ENCODE measurements around the gene ZNF841. TPM values are rescaled to one million over a fixed set of nuclear protein-coding genes. Genes with fewer than 3 reads are reported as not detected.

ZNF841 gene
- 7.6 and 13.6 TPM in 2 replicates for total RNA-seq (2014; rRNA removed; shearing (Covaris generic))

GRCh38 chr19:52095172-52096014 is at the start of gene ZNF841:
Gene ZNF841, minus strand, starts transcription at chr19:52095765. Its CDS starts 10,964 bp downstream, at chr19:52084801.
- Histone ChIP-seq H3K36me3 (peaks cover 35% of the 10 kb centered on the region), H3K27me3 (replicated peaks) (no peaks in the 10 kb centered on the region), H3K27ac (peak within 1 kb of the TSS; percentile 61), H3K9me3 (replicated peaks) (peaks cover 32% of the 10 kb centered on the region), H3K4me1 (replicated peaks) (peaks cover 3% of the 10 kb centered on the region; the same call in 1 of the 2 replicates), H3K4me3 (peak within 1 kb of the TSS; percentile 76)
- peak; percentile 80 to 95 for DNase-seq (ENCODE audit: low read depth in 1 of 2, low spot score in 2 of 2)

DNA sequence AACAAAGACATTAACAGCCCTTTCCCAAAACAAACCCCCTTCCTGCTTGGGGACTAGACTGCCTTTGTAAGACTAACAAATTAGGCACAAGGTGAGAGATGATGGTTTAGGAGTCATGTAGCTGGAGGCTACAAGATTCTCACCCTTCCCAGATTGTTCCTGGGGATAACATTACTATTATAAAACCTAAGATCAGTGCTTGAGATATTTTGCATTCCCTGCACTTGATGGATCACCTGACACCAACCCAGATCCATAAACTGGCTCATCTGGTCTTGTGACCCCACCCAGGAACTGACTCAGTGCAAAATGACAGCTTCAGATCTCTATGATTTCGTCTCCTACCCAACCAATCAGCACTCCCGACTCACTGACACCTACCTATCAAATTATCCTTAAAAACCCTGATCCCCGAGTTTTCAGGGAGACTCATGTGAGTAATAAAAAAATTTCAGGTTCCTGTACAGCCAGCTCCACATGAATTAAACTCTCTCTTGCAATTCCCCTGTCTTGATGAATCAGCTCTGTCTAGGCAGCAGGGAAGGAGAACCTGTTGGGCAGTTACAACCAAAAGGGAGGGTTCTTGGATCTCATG is 46.5 kb upstream of the ZNF841 start:
- peaks cover 13% of the 10 kb centered on the region; the same call in 1 of the 2 replicates for H3K9me3 ChIP-seq (replicated peaks)
- DNase-seq (ENCODE audit: low read depth in 1 of 2, low spot score in 2 of 2), result no peak
- peaks cover 5% of the 10 kb centered on the region; the same call in 1 of the 2 replicates for H3K4me1 ChIP-seq (replicated peaks)
- H3K36me3 ChIP-seq, result no peaks in the 10 kb centered on the region
- H3K4me3 ChIP-seq, result no peak overlapping the region
- no peak overlapping the region for H3K27ac ChIP-seq
- H3K27me3 ChIP-seq (replicated peaks), result no peaks in the 10 kb centered on the region

DNA sequence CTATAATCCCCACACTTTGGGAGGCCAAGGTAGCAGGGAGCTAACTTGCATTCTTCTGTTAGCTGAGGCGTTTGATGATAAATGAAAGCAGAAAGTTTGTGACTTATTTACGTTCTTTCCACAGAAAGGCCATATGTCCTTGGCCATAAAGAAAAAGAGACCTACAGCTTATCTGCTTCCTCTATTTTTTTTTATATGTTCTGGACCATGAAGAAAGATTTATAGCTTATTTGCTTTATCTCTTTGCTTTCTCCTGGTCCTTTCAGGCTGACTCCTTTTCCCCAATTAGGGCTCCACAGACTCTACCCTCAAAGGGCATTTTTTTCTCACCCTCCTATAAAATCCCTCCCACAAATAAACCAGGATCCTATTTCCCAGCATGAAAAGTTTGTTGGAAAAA is 45.6 kb upstream of the ZNF841 start:
- no peak for DNase-seq (ENCODE audit: low read depth in 1 of 2, low spot score in 2 of 2)
- Histone ChIP-seq H3K27me3 (replicated peaks) (no peaks in the 10 kb centered on the region), H3K27ac (no peak overlapping the region), H3K36me3 (0 out of 2 replicates have a peak, but pooled peaks cover 3% of the 10 kb centered on the region), H3K4me3 (no peak overlapping the region), H3K9me3 (replicated peaks) (0 out of 2 replicates have a peak, but pooled peaks cover 16% of the 10 kb centered on the region), H3K4me1 (replicated peaks) (peaks cover 5% of the 10 kb centered on the region; the same call in 1 of the 2 replicates)

DNA sequence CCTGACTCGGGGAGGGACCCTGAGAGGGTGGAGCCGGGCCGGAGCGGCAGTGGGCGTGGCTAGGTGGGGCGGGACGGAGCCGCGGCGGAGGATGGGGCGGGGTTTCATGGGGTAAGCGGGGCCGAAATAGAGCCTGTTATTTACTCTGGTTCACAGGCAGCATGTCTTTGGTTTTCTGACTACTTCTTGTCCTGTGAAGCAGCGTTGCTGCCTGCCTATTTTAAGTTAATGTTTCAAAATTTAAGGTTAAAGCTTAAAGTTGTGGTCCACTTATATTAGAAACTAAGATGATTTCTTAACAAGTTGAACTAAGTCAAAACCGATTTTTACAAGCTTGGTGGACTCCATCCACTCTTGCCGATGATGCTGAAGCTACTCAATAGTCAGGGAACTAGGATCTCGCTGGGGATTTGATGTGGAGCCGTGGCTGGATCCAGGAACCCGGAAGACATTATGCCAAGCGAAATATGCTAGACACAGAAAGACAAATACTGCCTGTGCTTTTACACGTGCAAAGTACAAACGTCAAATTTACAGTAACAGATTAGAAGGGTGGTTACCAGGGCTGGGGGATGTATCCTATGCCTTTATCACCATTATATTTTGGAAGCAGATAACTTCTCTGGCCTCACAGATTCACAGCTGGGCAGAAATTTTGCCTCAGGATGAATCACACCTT is 44.6 kb upstream of the ZNF841 start:
- H3K4me1 ChIP-seq (replicated peaks), result peaks cover 5% of the 10 kb centered on the region; the same call in 1 of the 2 replicates
- H3K4me3 ChIP-seq, result peak overlapping the region; percentile 51
- H3K9me3 ChIP-seq (replicated peaks), result 0 out of 2 replicates have a peak, but pooled peaks cover 12% of the 10 kb centered on the region
- H3K27me3 ChIP-seq (replicated peaks), result no peaks in the 10 kb centered on the region
- H3K36me3 ChIP-seq, result 0 out of 2 replicates have a peak, but pooled peaks cover 3% of the 10 kb centered on the region
- no peak overlapping the region for H3K27ac ChIP-seq
- DNase-seq (ENCODE audit: low read depth in 1 of 2, low spot score in 2 of 2), result no peak

DNA sequence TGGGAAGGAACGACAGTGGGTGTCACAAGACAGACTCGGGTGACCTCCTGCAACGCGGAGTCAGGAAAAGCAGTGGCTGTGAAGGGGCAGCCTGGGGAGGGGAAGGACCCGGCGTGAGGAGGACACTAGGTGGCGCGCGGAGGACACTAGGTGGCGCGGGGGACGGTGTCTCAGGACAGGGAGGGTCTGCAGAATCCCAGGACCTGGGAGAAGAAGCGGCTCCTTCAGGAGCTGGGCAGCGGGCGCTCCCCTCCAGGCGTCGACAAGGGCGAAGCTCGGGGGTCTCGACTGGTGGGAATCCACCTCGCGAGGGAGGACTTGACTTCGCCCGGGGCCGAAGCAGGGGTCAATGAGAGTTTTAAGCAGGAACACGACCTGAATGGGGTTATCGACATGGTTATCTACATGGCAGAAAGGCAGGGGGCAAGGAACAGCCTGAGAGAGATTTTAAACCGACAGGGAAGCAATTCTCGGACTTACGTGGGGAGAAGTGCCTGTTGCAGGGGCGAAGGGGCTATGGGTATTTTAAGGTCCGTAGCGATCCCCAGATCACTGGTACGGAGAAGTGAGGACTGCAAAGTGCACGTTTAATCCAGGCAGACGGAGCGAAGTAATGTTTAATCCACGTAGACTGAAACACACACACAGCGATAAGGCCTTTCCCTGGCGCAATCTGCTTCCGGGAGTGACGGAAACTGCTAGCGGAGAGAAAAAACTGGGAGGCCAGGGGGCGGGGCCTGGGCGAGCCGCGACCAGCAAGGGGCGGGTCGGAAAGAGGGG is 43.9 kb upstream of the ZNF841 start, which contains the start of gene ZNF616:
TSS of gene ZNF616 (minus strand) at position 687 of the 780 bp plus-strand sequence. CDS start 9,426 bp downstream, outside the sequence.
- Histone ChIP-seq H3K36me3 (0 out of 2 replicates have a peak, but pooled peaks cover 3% of the 10 kb centered on the region), H3K4me3 (peak within 1 kb of the TSS; percentile 51), H3K27me3 (replicated peaks) (no peaks in the 10 kb centered on the region), H3K9me3 (replicated peaks) (0 out of 2 replicates have a peak, but pooled peaks cover 10% of the 10 kb centered on the region), H3K4me1 (replicated peaks) (peaks cover 5% of the 10 kb centered on the region; the same call in 1 of the 2 replicates), H3K27ac (peak within 1 kb of the TSS; percentile 47)
- DNase-seq (ENCODE audit: low read depth in 1 of 2, low spot score in 2 of 2), result peak; percentile 88 to 97

DNA sequence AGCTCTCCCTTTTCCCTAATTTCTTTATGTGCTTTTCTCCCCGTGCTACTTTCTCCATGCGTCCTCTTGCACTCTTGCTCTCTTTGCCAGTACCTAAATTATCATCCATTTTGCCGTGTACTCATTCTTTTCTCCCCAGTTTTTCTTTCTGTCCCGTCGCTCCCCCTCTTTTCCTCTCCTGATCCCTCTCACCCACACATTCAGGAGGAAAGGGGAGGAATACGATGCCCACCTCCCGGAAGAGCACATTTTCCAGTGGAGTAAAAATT is 43.4 kb upstream of the ZNF841 start:
- Histone ChIP-seq H3K27ac (no peak overlapping the region), H3K36me3 (0 out of 2 replicates have a peak, but pooled peaks cover 3% of the 10 kb centered on the region), H3K27me3 (replicated peaks) (no peaks in the 10 kb centered on the region), H3K9me3 (replicated peaks) (peaks cover 15% of the 10 kb centered on the region), H3K4me1 (replicated peaks) (peaks cover 5% of the 10 kb centered on the region; the same call in 1 of the 2 replicates), H3K4me3 (peak overlapping the region; percentile 51)
- DNase-seq (ENCODE audit: low read depth in 1 of 2, low spot score in 2 of 2), result no peak

DNA sequence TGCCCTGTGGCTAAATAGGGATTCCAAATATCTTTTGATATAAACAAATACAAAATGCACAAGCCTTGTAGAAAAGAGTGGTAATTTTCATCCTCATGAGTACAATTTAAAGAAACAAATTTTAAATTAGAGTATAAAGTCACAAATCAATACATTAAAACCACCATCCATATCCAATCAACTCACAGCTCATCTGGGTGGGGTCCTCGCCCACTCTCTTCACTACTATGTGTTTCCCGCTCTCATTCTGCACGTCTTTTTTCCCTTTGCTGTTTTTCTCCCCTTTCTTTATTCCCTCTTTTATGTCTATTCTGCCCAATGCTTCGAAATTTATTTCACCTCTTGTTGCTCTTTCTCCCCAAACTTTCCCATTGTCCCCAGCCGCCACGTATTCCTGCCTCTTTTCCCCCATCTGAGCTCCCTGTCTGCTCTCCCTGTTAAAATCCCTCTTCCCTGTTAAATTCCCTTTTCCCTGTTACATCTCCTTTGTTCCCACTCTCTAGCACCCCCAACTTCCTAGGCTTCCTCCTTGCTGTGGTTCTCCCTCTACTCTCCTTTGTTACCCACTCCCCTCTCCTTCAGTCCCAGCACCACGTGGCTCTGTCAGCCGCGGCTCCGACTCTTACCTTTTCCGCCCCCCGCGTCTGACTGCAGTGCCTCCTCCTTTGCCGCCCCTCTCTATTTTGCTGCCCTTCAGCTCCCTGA is 42.9 kb upstream of the ZNF841 start:
- no peak for DNase-seq (ENCODE audit: low read depth in 1 of 2, low spot score in 2 of 2)
- Histone ChIP-seq H3K27ac (no peak overlapping the region), H3K9me3 (replicated peaks) (peaks cover 20% of the 10 kb centered on the region), H3K36me3 (0 out of 2 replicates have a peak, but pooled peaks cover 3% of the 10 kb centered on the region), H3K4me1 (replicated peaks) (peaks cover 5% of the 10 kb centered on the region; the same call in 1 of the 2 replicates), H3K27me3 (replicated peaks) (no peaks in the 10 kb centered on the region), H3K4me3 (peak overlapping the region; percentile 51)

GRCh38 chr19:52120286-52120685 is 24.7 kb upstream of the ZNF841 start:
- Histone ChIP-seq H3K4me3 (no peak overlapping the region), H3K27me3 (replicated peaks) (no peaks in the 10 kb centered on the region), H3K4me1 (replicated peaks) (no peaks in the 10 kb centered on the region), H3K9me3 (replicated peaks) (peaks cover 46% of the 10 kb centered on the region), H3K27ac (no peak overlapping the region), H3K36me3 (peaks cover 80% of the 10 kb centered on the region)
- no peak for DNase-seq (ENCODE audit: low read depth in 1 of 2, low spot score in 2 of 2)

GRCh38 chr19:52115526-52116053 is 20.0 kb upstream of the ZNF841 start:
- H3K36me3 ChIP-seq, result peaks cover 56% of the 10 kb centered on the region
- H3K27ac ChIP-seq, result no peak overlapping the region
- no peaks in the 10 kb centered on the region for H3K4me1 ChIP-seq (replicated peaks)
- H3K9me3 ChIP-seq (replicated peaks), result peaks cover 74% of the 10 kb centered on the region
- no peak for DNase-seq (ENCODE audit: low read depth in 1 of 2, low spot score in 2 of 2)
- H3K4me3 ChIP-seq, result no peak overlapping the region
- H3K27me3 ChIP-seq (replicated peaks), result no peaks in the 10 kb centered on the region

DNA sequence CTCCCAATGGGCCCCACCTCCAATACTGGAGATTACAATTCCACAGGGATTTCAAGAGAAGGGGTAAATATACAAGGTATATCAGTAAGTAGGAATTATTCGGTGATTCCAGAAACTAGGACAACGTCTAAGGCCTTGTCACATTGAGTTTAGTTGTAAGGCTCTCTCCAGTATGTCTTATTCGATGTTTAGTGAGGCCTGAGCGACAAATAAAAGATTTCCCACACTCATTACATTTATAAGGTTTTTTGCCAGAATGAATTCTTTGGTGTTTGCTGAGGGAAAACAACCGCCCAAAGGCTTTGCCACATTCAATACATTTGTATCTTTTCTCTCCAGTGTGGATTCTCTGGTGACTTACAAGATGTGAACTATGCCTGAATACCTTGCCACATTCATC is 19.1 kb upstream of the ZNF841 start:
- DNase-seq (ENCODE audit: low read depth in 1 of 2, low spot score in 2 of 2), result no peak
- Histone ChIP-seq H3K36me3 (peaks cover 49% of the 10 kb centered on the region), H3K27ac (no peak overlapping the region), H3K4me1 (replicated peaks) (no peaks in the 10 kb centered on the region), H3K27me3 (replicated peaks) (no peaks in the 10 kb centered on the region), H3K4me3 (no peak overlapping the region), H3K9me3 (replicated peaks) (peaks cover 73% of the 10 kb centered on the region)

- H3K27ac ChIP-seq, result no peak overlapping the region
- peaks cover 34% of the 10 kb centered on the region for H3K36me3 ChIP-seq
- no peaks in the 10 kb centered on the region for H3K4me1 ChIP-seq (replicated peaks)
- H3K27me3 ChIP-seq (replicated peaks), result no peaks in the 10 kb centered on the region
- no peak for DNase-seq (ENCODE audit: low read depth in 1 of 2, low spot score in 2 of 2)
- H3K4me3 ChIP-seq, result no peak overlapping the region
- peaks cover 56% of the 10 kb centered on the region for H3K9me3 ChIP-seq (replicated peaks)
Observed at GRCh38 chr19:52112624-52113023, 17.1 kb upstream of the ZNF841 start.

- Histone ChIP-seq H3K4me3 (no peak overlapping the region), H3K4me1 (replicated peaks) (no peaks in the 10 kb centered on the region), H3K27me3 (replicated peaks) (no peaks in the 10 kb centered on the region), H3K27ac (no peak overlapping the region), H3K36me3 (peaks cover 17% of the 10 kb centered on the region), H3K9me3 (replicated peaks) (peaks cover 49% of the 10 kb centered on the region)
- no peak for DNase-seq (ENCODE audit: low read depth in 1 of 2, low spot score in 2 of 2)
Observed at GRCh38 chr19:52110780-52111179, 15.2 kb upstream of the ZNF841 start.
